SK-N-MC (cell line): Measurements from ENCODE around the gene XYLT2.
"Not testable (repeated sequence)": the region's sequence is repeated elsewhere in the genome, so short reads cannot be mapped to it uniquely, and the experiment has no call there.

ENCODE experiments used
- EZH2 ChIP-seq: fragments of 200-600 bp; sonication (generic); IDR thresholded peaks from one replicate; pipeline ENCODE4 v1.6.1; 2017; ENCODE audit warnings: antibody characterized with exemption
- FOXP2 ChIP-seq: optimal IDR thresholded peaks from 2 replicates; pipeline ENCODE3; 2011; ENCODE audit warnings: mild to moderate bottlenecking, moderate library complexity; ENCODE audit not compliant: insufficient read depth; ENCODE audit errors: extremely low read length, control extremely low read depth
- POLR2AphosphoS5 ChIP-seq: IDR thresholded peaks from 2 replicates; pipeline ENCODE4 v1.6.1; 2012; ENCODE audit warnings: mild to moderate bottlenecking, low read depth, low read length, borderline replicate concordance

GRCh38 chr17:50398672-50399071, 52.7 kb downstream of the XYLT2 start:
- not testable (repeated sequence) for TF ChIP-seq EZH2, POLR2AphosphoS5, FOXP2
